ENCODE results near the gene PRKD1. TPM values are rescaled to one million over a fixed set of nuclear protein-coding genes. Genes with fewer than 3 reads are reported as not detected.

The PRKD1 gene
- total RNA-seq, 2 donors from 2014 or later: 12.0 to 12.6 TPM

- Mint-ChIP-seq H3K9me3 (no peaks in the 10 kb centered on the region), H3K36me3 (ENCODE audit: low read depth) (no peaks in the 10 kb centered on the region), H3K4me1 (no peaks in the 10 kb centered on the region), H3K4me3 (no peak overlapping the region), H3K27me3 (ENCODE audit: insufficient read depth) (peaks cover 2% of the 10 kb centered on the region), H3K27ac (no peak overlapping the region)
- no peak overlapping the region for H3K9ac ChIP-seq (ENCODE audit: extremely low read depth, low read length, poor library complexity, severe bottlenecking)
- DNase-seq: no peak
- H3K4me1 ChIP-seq (ENCODE audit: control insufficient read depth, insufficient read depth, low read length): no peaks in the 10 kb centered on the region
- TF ChIP-seq CTCF (conservative IDR thresholded peaks at IDR 0.05): no peak
- WGBS, 2 experiments (ENCODE audit: insufficient coverage in 1 of 2, insufficient read length in 1 of 2): 100% methylated on average over 1 of the region's 2 CpGs; no CpG with 5 or more reads in 1 of the 2 experiments
- no peaks in the 10 kb centered on the region for H3K36me3 ChIP-seq (ENCODE audit: control insufficient read depth, insufficient read depth, low read length)
- no peaks in the 10 kb centered on the region for H3K27me3 ChIP-seq (ENCODE audit: control insufficient read depth, insufficient read depth, low read length, poor library complexity, severe bottlenecking)
- H3K4me3 ChIP-seq (ENCODE audit: low read length): no peak overlapping the region
- no peaks in the 10 kb centered on the region for H3K9me3 ChIP-seq (ENCODE audit: control insufficient read depth, low read length)
- H3K27ac ChIP-seq (ENCODE audit: low read depth, low read length): no peak overlapping the region
Measured at GRCh38 chr14:29918981-29919380, 8.7 kb downstream of the PRKD1 start.

GRCh38 chr14:29913566-29913965 is 14.1 kb downstream of the PRKD1 start:
- 96 to 97% methylated on average over 3 to 5 of the region's 5 CpGs for WGBS, 2 experiments (ENCODE audit: insufficient coverage in 1 of 2, insufficient read length in 1 of 2)
- H3K4me3 ChIP-seq (ENCODE audit: low read length): no peak overlapping the region
- Mint-ChIP-seq H3K9me3 (peaks cover 13% of the 10 kb centered on the region), H3K27ac (no peak overlapping the region), H3K36me3 (ENCODE audit: low read depth) (peaks cover 7% of the 10 kb centered on the region), H3K4me3 (no peak overlapping the region), H3K27me3 (ENCODE audit: insufficient read depth) (no peaks in the 10 kb centered on the region), H3K4me1 (no peaks in the 10 kb centered on the region)
- no peak overlapping the region for H3K27ac ChIP-seq (ENCODE audit: low read depth, low read length)
- H3K9me3 ChIP-seq (ENCODE audit: control insufficient read depth, low read length): peaks cover 3% of the 10 kb centered on the region
- DNase-seq: no peak
- no peaks in the 10 kb centered on the region for H3K27me3 ChIP-seq (ENCODE audit: control insufficient read depth, insufficient read depth, low read length, poor library complexity, severe bottlenecking)
- no peak for TF ChIP-seq CTCF (conservative IDR thresholded peaks at IDR 0.05)
- no peaks in the 10 kb centered on the region for H3K36me3 ChIP-seq (ENCODE audit: control insufficient read depth, insufficient read depth, low read length)
- no peak overlapping the region for H3K9ac ChIP-seq (ENCODE audit: extremely low read depth, low read length, poor library complexity, severe bottlenecking)
- H3K4me1 ChIP-seq (ENCODE audit: control insufficient read depth, insufficient read depth, low read length): no peaks in the 10 kb centered on the region

- H3K27ac ChIP-seq (ENCODE audit: low read depth, low read length): no peak overlapping the region
- no peaks in the 10 kb centered on the region for H3K27me3 Mint-ChIP-seq (ENCODE audit: insufficient read depth)
- peaks cover 17% of the 10 kb centered on the region for H3K9me3 Mint-ChIP-seq
- H3K36me3 Mint-ChIP-seq (ENCODE audit: low read depth): peaks cover 7% of the 10 kb centered on the region
- H3K27ac Mint-ChIP-seq: no peak overlapping the region
- H3K9ac ChIP-seq (ENCODE audit: extremely low read depth, low read length, poor library complexity, severe bottlenecking): no peak overlapping the region
- no peaks in the 10 kb centered on the region for H3K4me1 ChIP-seq (ENCODE audit: control insufficient read depth, insufficient read depth, low read length)
- H3K9me3 ChIP-seq (ENCODE audit: control insufficient read depth, low read length): peaks cover 9% of the 10 kb centered on the region
- WGBS, 2 experiments (ENCODE audit: insufficient coverage in 1 of 2, insufficient read length in 1 of 2): 90 to 100% methylated on average over 1 to 3 of the region's 3 CpGs
- no peak overlapping the region for H3K4me3 ChIP-seq (ENCODE audit: low read length)
- H3K4me3 Mint-ChIP-seq: no peak overlapping the region
- H3K27me3 ChIP-seq (ENCODE audit: control insufficient read depth, insufficient read depth, low read length, poor library complexity, severe bottlenecking): no peaks in the 10 kb centered on the region
- no peak for TF ChIP-seq CTCF (conservative IDR thresholded peaks at IDR 0.05)
- peaks cover 2% of the 10 kb centered on the region for H3K4me1 Mint-ChIP-seq
- DNase-seq: no peak
- no peaks in the 10 kb centered on the region for H3K36me3 ChIP-seq (ENCODE audit: control insufficient read depth, insufficient read depth, low read length)
Measured at GRCh38 chr14:29911810-29912209, 15.8 kb downstream of the PRKD1 start.
